ENCODE results near the gene DYSF.

GRCh38 chr2:71517851-71518250, 64.5 kb downstream of the DYSF start:
- TF ChIP-seq CTCF (IDR thresholded peaks at IDR 0.05; ENCODE audit: low read length) (no peak), EZH2 (optimal IDR thresholded peaks at IDR 0.05; ENCODE audit: low read depth, low read length) (no peak)
